Immature natural killer cell (primary cell): ENCODE measurements around the gene GNPTAB. TPM values are rescaled to one million over a fixed set of nuclear protein-coding genes. Genes with fewer than 3 reads are reported as not detected.

Experiments used
- DNase-seq, 3 donors: peaks; one replicate each; pipeline ENCODE4 v3.0.0; 2022; ENCODE audit warnings: mixed read lengths in 1 of 3
- H3K27ac Mint-ChIP-seq, 6 donors: one replicate each; pipeline ENCODE4 v1.8.0; 2020; ENCODE audit warnings: mixed read lengths in 6 of 6, mild to moderate bottlenecking in 5 of 6, inconsistent platforms in 4 of 6, moderate library complexity in 3 of 6
- H3K27me3 Mint-ChIP-seq, 3 donors: one replicate each; pipeline ENCODE4 v1.8.0; 2020 to 2021; ENCODE audit warnings: low read depth in 3 of 3, mild to moderate bottlenecking in 3 of 3, mixed read lengths in 3 of 3, moderate library complexity in 3 of 3, inconsistent platforms in 1 of 3
- H3K36me3 Mint-ChIP-seq, 3 donors: one replicate each; pipeline ENCODE4 v1.8.0; 2020; ENCODE audit warnings: mixed read lengths in 3 of 3, inconsistent platforms in 2 of 3, mild to moderate bottlenecking in 2 of 3
- H3K4me1 Mint-ChIP-seq, 2 donors: one replicate each; pipeline ENCODE4 v1.8.0; 2020; ENCODE audit warnings: inconsistent platforms in 2 of 2, mild to moderate bottlenecking in 2 of 2, mixed read lengths in 2 of 2, moderate library complexity in 1 of 2
- H3K4me3 Mint-ChIP-seq, 5 donors: one replicate each; pipeline ENCODE4 v1.8.0; 2020; ENCODE audit warnings: mild to moderate bottlenecking in 5 of 5, mixed read lengths in 5 of 5, inconsistent platforms in 3 of 5, moderate library complexity in 3 of 5
- H3K9me3 Mint-ChIP-seq, 6 donors: one replicate each; pipeline ENCODE4 v1.8.0; 2020; ENCODE audit warnings: mild to moderate bottlenecking in 6 of 6, mixed read lengths in 6 of 6, inconsistent platforms in 4 of 6, moderate library complexity in 3 of 6
- polyA plus RNA-seq, 3 donors: library from polyadenylated mRNA; unstranded; fragments of 300-500 nt; fragmentation: Illumina TruSeq; gene quantifications; one replicate each; pipeline ENCODE4 v1.2.3, GENCODE V29; 2021

The GNPTAB gene
- polyA plus RNA-seq, 3 donors from 2014 or later = 155 to 253 (median 185) TPM

- DNase-seq = no peak
- Mint-ChIP-seq H3K27ac (peak overlapping the region; percentile 62 to 90 (median 84)), H3K4me1 (peaks cover 78 to 91% of the 10 kb centered on the region in 2 donors), H3K9me3 (no peaks in the 10 kb centered on the region), H3K36me3 (peaks cover 4 to 8% (median 7%) of the 10 kb centered on the region in 3 donors), H3K27me3 (no peaks in the 10 kb centered on the region), H3K4me3 (peak overlapping the region in 1 of 5 donors; percentile 61)
Observed at GRCh38 chr12:101809208-101809607, 21.6 kb downstream of the GNPTAB start.

GRCh38 chr12:101806265-101806664 is 24.5 kb downstream of the GNPTAB start:
- Mint-ChIP-seq H3K27me3 (peaks cover 0 to 1% (median 0%) of the 10 kb centered on the region in 3 donors), H3K27ac (peak overlapping the region; percentile 62 to 88 (median 78)), H3K36me3 (peaks cover 1 to 5% (median 5%) of the 10 kb centered on the region in 3 donors), H3K4me3 (peak overlapping the region in 3 of 5 donors; percentile 15 to 52 (median 40)), H3K4me1 (peaks cover 82 to 98% of the 10 kb centered on the region in 2 donors), H3K9me3 (no peaks in the 10 kb centered on the region)
- DNase-seq = no peak

DNA sequence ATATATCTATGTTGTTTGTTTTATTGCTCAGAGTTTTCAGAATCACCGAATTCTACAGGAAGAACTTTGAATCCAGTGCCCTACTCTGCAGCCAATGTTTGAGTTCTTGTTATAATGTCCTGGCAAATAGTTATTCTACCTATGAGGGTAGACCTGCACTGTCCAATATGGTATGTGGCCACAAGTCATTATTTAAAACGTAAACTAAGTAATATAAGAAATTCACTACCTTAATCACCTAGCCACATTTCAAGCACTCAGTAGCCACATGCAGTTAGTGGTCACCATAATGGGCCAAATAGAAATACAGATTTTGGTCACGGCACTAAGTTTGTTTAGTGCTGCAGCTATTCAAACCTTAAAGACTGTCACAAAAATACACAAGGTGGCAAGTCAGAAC is 26.4 kb downstream of the GNPTAB start:
- Mint-ChIP-seq H3K36me3 (peaks cover 0 to 4% (median 4%) of the 10 kb centered on the region in 3 donors), H3K9me3 (no peaks in the 10 kb centered on the region), H3K27me3 (peaks cover 0 to 3% (median 1%) of the 10 kb centered on the region in 3 donors), H3K4me1 (peaks cover 77 to 87% of the 10 kb centered on the region in 2 donors), H3K27ac (peak overlapping the region; percentile 84 to 93 (median 91)), H3K4me3 (peak overlapping the region; percentile 58 to 79 (median 74))
- DNase-seq = no peak

DNA sequence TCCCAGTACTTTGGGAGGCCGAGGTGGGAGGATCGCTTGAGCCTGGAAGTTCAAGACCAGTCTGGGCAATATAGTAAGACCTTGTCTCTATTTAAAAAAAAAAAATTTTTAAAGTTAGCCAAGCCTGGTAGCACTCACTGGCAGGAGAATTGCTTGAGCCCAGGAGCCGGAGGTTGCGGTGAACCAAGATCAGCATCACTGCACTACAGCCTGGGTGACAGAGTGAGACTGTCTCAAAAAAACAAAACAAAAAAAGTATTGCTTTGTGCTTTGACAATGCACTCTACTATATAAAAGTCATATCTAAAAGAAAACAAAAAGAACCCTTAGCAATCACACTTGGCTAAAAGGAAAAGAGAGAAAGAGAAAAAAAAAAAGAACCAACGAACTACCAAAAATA is 26.8 kb downstream of the GNPTAB start:
- peaks cover 77 to 87% of the 10 kb centered on the region in 2 donors for H3K4me1 Mint-ChIP-seq
- H3K27me3 Mint-ChIP-seq = peaks cover 0 to 3% (median 1%) of the 10 kb centered on the region in 3 donors
- DNase-seq = peak; percentile 40 to 79 (median 43)
- H3K4me3 Mint-ChIP-seq = peak overlapping the region; percentile 58 to 79 (median 74)
- no peaks in the 10 kb centered on the region for H3K9me3 Mint-ChIP-seq
- H3K27ac Mint-ChIP-seq = peak overlapping the region; percentile 84 to 93 (median 91)
- H3K36me3 Mint-ChIP-seq = peaks cover 3 to 7% (median 4%) of the 10 kb centered on the region in 3 donors

DNA sequence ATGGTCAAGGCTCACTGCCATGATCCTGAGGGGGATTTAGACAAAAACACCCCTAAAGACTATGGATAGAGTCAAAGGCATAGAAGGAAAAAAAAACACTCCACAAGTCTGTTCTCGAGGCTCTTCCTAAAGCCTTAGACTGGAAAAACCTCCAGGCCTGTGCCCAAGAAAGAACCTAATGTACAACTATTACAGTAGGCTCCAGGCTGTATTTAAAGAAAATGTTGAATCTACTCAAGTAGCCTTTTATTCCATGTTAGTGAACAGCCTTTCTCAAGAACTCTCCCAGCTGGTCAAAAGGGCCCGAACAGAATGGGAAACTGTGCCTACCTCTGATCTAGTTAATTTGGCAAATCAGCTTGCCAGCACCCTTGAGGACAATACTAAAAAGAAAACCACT is 28.3 kb downstream of the GNPTAB start:
- Mint-ChIP-seq H3K27me3 (peaks cover 0 to 3% (median 1%) of the 10 kb centered on the region in 3 donors), H3K9me3 (no peaks in the 10 kb centered on the region), H3K4me1 (peaks cover 80 to 89% of the 10 kb centered on the region in 2 donors), H3K27ac (peak overlapping the region; percentile 74 to 92 (median 90)), H3K4me3 (peak overlapping the region; percentile 25 to 79 (median 59)), H3K36me3 (peaks cover 0 to 13% (median 11%) of the 10 kb centered on the region in 3 donors)
- no peak for DNase-seq

GRCh38 chr12:101799774-101800173 is 31.0 kb downstream of the GNPTAB start:
- peaks cover 7 to 22% (median 13%) of the 10 kb centered on the region in 3 donors for H3K36me3 Mint-ChIP-seq
- H3K27ac Mint-ChIP-seq = peak overlapping the region; percentile 63 to 92 (median 76)
- DNase-seq = peak; percentile 29 to 39 (median 35)
- H3K4me3 Mint-ChIP-seq = peak overlapping the region in 4 of 5 donors; percentile 53 to 67 (median 62)
- H3K9me3 Mint-ChIP-seq = no peaks in the 10 kb centered on the region
- peaks cover 3 to 11% (median 8%) of the 10 kb centered on the region in 3 donors for H3K27me3 Mint-ChIP-seq
- peaks cover 82 to 89% of the 10 kb centered on the region in 2 donors for H3K4me1 Mint-ChIP-seq

- peak overlapping the region; percentile 28 to 79 (median 76) for H3K4me3 Mint-ChIP-seq
- H3K27ac Mint-ChIP-seq = peak overlapping the region; percentile 79 to 92 (median 88)
- peaks cover 85 to 90% of the 10 kb centered on the region in 2 donors for H3K4me1 Mint-ChIP-seq
- H3K9me3 Mint-ChIP-seq = no peaks in the 10 kb centered on the region
- peaks cover 2 to 11% (median 8%) of the 10 kb centered on the region in 3 donors for H3K27me3 Mint-ChIP-seq
- peak; percentile 42 to 57 (median 46) for DNase-seq
- H3K36me3 Mint-ChIP-seq = peaks cover 13 to 22% (median 13%) of the 10 kb centered on the region in 3 donors
Observed at GRCh38 chr12:101795786-101796185, 35.0 kb downstream of the GNPTAB start.

DNA sequence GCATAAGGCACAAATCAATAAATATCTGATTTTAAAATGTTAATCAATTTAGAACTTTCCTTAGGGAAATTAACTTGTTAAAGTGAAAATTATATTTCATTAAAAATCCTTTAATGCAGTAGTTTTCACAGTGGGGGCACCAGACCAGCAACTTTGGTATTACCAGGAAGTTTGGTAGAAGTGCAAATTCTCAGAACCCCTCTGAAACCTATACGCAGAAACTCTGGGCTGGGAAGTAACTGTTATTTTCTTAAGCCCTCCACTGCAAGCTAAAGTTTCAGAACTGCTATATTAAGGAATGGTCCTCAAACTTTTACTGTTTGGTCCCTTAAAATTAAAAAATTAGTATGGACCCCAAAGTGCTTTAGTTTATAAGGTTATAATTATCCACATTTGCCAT is 35.7 kb downstream of the GNPTAB start:
- Mint-ChIP-seq H3K4me1 (peaks cover 90 to 97% of the 10 kb centered on the region in 2 donors), H3K4me3 (peak overlapping the region; percentile 66 to 79 (median 76)), H3K36me3 (peaks cover 13 to 22% (median 17%) of the 10 kb centered on the region in 3 donors), H3K27me3 (peaks cover 2 to 8% (median 7%) of the 10 kb centered on the region in 3 donors), H3K27ac (peak overlapping the region; percentile 54 to 92 (median 88)), H3K9me3 (no peaks in the 10 kb centered on the region)
- DNase-seq = peak in 1 of 3 donors; percentile 28

- peaks cover 90 to 97% of the 10 kb centered on the region in 2 donors for H3K4me1 Mint-ChIP-seq
- H3K4me3 Mint-ChIP-seq = peak overlapping the region; percentile 66 to 79 (median 76)
- no peak for DNase-seq
- peak overlapping the region; percentile 54 to 93 (median 90) for H3K27ac Mint-ChIP-seq
- H3K9me3 Mint-ChIP-seq = no peaks in the 10 kb centered on the region
- H3K36me3 Mint-ChIP-seq = peaks cover 17 to 22% (median 22%) of the 10 kb centered on the region in 3 donors
- H3K27me3 Mint-ChIP-seq = peaks cover 2 to 8% (median 7%) of the 10 kb centered on the region in 3 donors
Observed at GRCh38 chr12:101794574-101794973, 36.2 kb downstream of the GNPTAB start.

DNA sequence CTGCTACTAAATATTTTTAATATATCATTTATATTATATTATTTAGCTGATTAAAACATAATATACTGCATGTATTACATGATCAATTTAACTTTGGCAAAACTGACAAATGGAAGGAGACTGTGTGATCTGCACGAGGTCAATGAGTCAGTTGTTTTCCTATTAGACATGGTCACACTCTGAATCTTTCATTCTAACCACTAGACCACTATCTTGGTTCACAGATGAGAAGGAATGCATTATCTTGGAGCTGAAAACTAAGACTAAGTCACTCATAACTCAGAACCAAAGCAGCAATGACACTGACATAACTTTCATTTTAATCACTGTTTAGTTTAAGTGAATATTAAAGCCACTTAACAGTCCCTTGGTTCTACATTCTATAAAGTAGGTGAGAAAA is 37.4 kb downstream of the GNPTAB start:
- DNase-seq = peak; percentile 30 to 42 (median 30)
- peak overlapping the region; percentile 75 to 96 (median 92) for H3K27ac Mint-ChIP-seq
- peaks cover 18 to 29% (median 18%) of the 10 kb centered on the region in 3 donors for H3K36me3 Mint-ChIP-seq
- peak overlapping the region; percentile 36 to 81 (median 59) for H3K4me3 Mint-ChIP-seq
- peaks cover 2 to 8% (median 7%) of the 10 kb centered on the region in 3 donors for H3K27me3 Mint-ChIP-seq
- H3K9me3 Mint-ChIP-seq = no peaks in the 10 kb centered on the region
- H3K4me1 Mint-ChIP-seq = peaks cover 87 to 95% of the 10 kb centered on the region in 2 donors

GRCh38 chr12:101792046-101792931 is 38.5 kb downstream of the GNPTAB start:
- H3K4me3 Mint-ChIP-seq = peak overlapping the region; percentile 46 to 72 (median 52)
- peaks cover 11 to 29% (median 12%) of the 10 kb centered on the region in 3 donors for H3K36me3 Mint-ChIP-seq
- H3K27me3 Mint-ChIP-seq = peaks cover 2 to 8% (median 7%) of the 10 kb centered on the region in 3 donors
- peak in 1 of 3 donors; percentile 24 for DNase-seq
- H3K9me3 Mint-ChIP-seq = no peaks in the 10 kb centered on the region
- peak overlapping the region; percentile 85 to 97 (median 94) for H3K27ac Mint-ChIP-seq
- peaks cover 77 to 84% of the 10 kb centered on the region in 2 donors for H3K4me1 Mint-ChIP-seq

DNA sequence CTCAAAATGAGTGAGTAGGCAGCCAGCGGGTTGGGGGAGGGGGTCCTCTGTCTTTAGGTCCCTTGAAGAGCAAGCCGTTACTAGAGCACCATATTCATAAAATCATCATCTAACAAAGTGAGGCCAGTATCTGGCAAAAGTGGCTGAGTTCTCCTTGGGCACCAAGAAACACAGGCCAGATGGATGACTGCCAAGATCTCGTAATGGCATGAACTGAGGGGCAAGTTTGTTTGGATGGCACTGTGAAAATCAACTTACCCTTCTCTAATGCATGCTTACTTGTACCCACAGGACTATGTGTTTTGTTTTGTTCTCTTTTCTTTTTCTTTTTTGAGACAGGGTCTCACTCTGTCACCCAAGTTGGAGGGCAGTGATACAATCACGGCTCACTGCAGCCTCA is 41.6 kb downstream of the GNPTAB start:
- Mint-ChIP-seq H3K27me3 (no peaks in the 10 kb centered on the region), H3K27ac (peak overlapping the region; percentile 83 to 97 (median 94)), H3K4me1 (peaks cover 63 to 83% of the 10 kb centered on the region in 2 donors), H3K4me3 (peak overlapping the region in 4 of 5 donors; percentile 13 to 48 (median 28)), H3K9me3 (no peaks in the 10 kb centered on the region), H3K36me3 (peaks cover 13 to 38% (median 24%) of the 10 kb centered on the region in 3 donors)
- no peak for DNase-seq

- H3K27ac Mint-ChIP-seq = peak overlapping the region in 4 of 6 donors; percentile 1 to 87 (median 59)
- DNase-seq = no peak
- H3K9me3 Mint-ChIP-seq = no peaks in the 10 kb centered on the region
- peaks cover 0 to 3% (median 2%) of the 10 kb centered on the region in 3 donors for H3K27me3 Mint-ChIP-seq
- peaks cover 58 to 81% of the 10 kb centered on the region in 2 donors for H3K4me1 Mint-ChIP-seq
- H3K4me3 Mint-ChIP-seq = no peak overlapping the region
- peaks cover 23 to 41% (median 40%) of the 10 kb centered on the region in 3 donors for H3K36me3 Mint-ChIP-seq
Observed at GRCh38 chr12:101785671-101786070, 45.1 kb downstream of the GNPTAB start.
